ENCODE measurements around the gene MSTO1.
"Not testable (repeated sequence)": the region's sequence is repeated elsewhere in the genome, so short reads cannot be mapped to it uniquely, and the experiment has no call there.

Gene MSTO1

DNA sequence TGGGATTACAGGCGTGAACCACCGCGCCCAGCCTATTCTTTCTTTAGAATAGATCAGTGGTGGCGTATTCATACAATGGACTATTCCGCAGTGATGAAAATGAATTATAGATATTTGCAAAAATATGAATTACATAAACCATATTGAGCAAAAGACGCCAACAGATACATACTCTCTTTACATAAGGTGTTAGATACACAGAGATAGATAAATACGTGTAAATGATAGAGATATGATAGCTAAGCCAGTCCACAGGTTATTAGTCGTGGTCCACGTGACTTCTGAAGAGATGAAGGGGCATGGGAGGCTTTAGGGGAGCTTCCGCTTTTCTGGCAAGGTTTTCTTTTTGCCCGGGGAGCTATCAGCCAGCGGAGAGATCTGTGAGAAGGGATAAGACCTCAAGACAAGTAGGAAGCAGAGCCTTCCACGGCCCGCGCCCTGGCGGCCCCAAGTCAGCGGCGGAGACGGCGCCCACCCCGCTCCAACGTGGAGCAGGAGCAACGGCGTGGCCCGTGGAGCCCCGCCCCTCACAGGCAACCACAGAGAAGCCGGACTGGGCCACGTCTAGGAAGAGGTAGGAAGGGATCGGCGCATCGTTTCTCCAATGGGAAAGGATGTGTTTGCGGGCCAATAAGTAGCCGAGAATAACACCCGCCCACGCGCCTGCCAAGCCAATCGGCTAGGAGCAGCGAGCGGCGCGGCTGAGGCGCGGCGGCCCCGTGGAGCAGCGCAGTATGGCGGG, at the start of gene MSTO1:
Gene MSTO1, plus strand, starts transcription at position 704 of the 742 bp plus-strand sequence. Its CDS starts 31 bp downstream, at position 735.
- H3K36me3 ChIP-seq (replicated peaks): peaks cover 13% of the 10 kb centered on the region
- peak within 1 kb of the TSS; percentile 59 for H3K27ac ChIP-seq
- peak; percentile 99 for DNase-seq
- peak within 1 kb of the TSS; percentile 66 for H3K4me3 ChIP-seq (ENCODE audit: low read depth, low read length)
- TF ChIP-seq, protein P1, sequence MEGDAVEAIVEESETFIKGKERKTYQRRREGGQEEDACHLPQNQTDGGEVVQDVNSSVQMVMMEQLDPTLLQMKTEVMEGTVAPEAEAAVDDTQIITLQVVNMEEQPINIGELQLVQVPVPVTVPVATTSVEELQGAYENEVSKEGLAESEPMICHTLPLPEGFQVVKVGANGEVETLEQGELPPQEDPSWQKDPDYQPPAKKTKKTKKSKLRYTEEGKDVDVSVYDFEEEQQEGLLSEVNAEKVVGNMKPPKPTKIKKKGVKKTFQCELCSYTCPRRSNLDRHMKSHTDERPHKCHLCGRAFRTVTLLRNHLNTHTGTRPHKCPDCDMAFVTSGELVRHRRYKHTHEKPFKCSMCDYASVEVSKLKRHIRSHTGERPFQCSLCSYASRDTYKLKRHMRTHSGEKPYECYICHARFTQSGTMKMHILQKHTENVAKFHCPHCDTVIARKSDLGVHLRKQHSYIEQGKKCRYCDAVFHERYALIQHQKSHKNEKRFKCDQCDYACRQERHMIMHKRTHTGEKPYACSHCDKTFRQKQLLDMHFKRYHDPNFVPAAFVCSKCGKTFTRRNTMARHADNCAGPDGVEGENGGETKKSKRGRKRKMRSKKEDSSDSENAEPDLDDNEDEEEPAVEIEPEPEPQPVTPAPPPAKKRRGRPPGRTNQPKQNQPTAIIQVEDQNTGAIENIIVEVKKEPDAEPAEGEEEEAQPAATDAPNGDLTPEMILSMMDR (IDR thresholded peaks at IDR 0.05; ENCODE audit: low read depth, low read length, missing control alignments): no peak
- in situ Hi-C loops (cut with HindIII; ENCODE audit: low pct_ligation_motif_present, low sequenced_read_pairs): no loop called here
- H3K27me3 ChIP-seq (replicated peaks): no peaks in the 10 kb centered on the region

DNA sequence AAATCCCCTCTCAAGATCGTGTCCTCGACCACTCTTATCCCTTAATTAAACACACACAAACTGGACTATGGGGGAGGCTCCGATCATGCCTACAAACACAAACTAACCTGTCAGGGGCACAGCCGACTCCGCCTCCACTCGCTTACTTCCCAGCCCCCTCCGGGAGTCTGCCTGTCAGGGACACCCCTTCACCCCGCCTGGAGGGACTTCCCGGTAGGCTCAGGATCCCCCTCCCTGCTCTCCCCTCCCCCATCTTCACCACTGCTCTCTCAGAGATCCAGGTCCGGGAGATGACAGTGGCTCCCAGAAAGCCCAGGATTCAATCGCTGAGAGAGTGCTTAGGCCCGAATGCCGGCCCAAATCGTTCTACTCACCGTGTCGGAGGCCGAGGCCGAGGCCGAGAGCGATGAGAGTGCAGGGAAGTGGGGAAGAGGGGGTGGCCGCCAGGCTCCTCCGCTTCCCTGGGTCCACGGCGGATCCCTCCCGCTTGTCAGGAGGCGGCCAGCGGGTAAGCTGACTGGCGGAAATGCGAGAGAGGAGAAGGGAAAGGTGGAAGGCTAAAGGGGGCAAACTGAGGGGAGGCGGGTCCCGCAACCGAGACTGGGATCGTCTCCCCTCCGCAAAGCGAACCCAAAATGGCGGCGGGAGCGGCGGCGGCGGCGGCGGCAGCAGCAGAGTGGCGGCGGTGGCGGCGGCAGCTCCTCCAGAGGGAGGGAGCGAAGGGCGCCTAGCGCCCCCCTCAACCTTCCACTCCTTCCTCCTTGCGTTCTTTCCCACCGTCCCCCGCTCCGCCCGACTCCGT, 48.0 kb upstream of the MSTO1 start:
- H3K27me3 ChIP-seq (replicated peaks); DNase-seq; in situ Hi-C loops (cut with HindIII; ENCODE audit: low pct_ligation_motif_present, low sequenced_read_pairs); H3K36me3 ChIP-seq (replicated peaks): not testable (repeated sequence)
- Histone ChIP-seq H3K27ac (peak overlapping the region; percentile 99), H3K4me3 (ENCODE audit: low read depth, low read length) (peak overlapping the region; percentile 91)

DNA sequence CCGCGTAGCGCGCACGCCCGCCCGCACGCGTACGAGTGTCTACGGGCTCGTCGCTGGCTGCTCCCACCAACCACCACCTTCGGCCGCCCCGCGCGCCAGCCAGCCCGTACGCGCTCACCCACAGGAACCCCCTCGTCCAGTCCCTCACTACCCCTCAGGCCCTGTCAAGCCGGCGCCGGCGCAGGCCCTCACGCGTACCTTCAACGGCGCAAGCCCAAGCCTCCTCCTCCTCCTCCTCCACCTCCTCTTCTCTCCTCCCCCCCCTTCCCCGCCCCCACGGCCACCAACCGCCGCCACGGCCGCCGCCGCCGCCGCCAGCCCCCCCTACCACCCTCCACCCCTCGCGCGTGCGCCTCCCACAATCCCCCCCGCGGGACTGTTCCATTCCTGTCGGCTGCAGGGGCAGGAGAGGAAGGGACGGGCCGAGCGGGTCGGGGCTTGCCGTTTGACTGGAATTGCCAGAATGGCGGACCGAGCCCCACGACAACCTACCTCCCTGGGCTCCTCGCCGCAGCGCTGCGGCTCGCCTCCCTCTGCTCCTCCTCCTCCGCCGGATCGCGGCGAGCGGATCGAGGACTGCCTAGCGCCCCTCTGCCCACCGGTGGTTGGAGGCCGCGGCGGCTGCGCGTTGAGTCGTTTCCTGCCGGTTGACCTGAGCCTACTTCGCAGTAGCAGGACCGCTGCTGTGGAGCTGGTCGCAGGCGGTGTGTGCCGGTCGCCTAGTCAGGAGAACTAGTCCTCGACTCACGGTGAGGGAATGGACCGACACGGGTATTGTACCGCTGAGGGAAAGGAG, 47.2 kb upstream of the MSTO1 start, which contains the start of gene ASH1L:
Gene ASH1L, minus strand, starts transcription at position 223 of the 796 bp plus-strand sequence. CDS start 41,284 bp downstream, outside the sequence.
- peak; percentile 86 for DNase-seq
- Histone ChIP-seq H3K27ac (peak within 1 kb of the TSS; percentile 99), H3K4me3 (ENCODE audit: low read depth, low read length) (peak within 1 kb of the TSS; percentile 91), H3K36me3 (replicated peaks) (peaks cover 6% of the 10 kb centered on the region), H3K27me3 (replicated peaks) (no peaks in the 10 kb centered on the region)
- TF ChIP-seq, protein P1 (IDR thresholded peaks at IDR 0.05; ENCODE audit: low read depth, low read length, missing control alignments): no peak
- in situ Hi-C loops (cut with HindIII; ENCODE audit: low pct_ligation_motif_present, low sequenced_read_pairs): no loop called here

DNA sequence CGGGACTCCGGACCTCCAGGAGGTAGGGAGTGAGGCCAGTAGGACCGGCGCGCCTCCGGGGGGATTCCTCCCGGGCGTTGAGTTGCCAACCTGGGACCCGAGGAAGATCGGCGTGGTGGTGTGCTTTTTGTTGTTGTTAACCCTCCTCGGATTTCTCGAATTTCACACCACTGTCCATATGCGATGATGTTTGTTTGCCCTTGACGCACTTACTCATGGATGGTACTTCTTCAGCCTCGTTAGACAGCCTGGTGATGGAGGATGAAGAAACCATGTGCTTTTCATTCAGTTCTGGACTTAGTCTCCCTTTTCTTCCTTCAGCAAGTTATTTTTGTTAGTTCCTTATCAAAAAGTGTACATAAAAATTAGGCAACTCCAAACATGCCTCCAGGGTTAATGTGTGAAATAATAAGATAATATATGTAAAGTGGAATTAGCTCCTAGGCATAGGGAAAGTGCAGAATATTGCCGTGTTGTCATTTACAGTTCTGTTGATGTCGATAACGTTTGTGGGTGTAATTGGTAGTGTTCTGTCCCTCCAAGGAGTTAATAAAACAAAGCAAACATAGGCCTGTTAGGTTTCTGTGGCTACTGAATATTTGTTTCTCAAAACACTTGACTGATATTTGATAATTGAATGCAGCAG, 46.5 kb upstream of the MSTO1 start:
- in situ Hi-C loops (cut with HindIII; ENCODE audit: low pct_ligation_motif_present, low sequenced_read_pairs); H3K27me3 ChIP-seq (replicated peaks); DNase-seq; H3K36me3 ChIP-seq (replicated peaks): not testable (repeated sequence)
- peak overlapping the region; percentile 91 for H3K4me3 ChIP-seq (ENCODE audit: low read depth, low read length)
- H3K27ac ChIP-seq: peak overlapping the region; percentile 99

DNA sequence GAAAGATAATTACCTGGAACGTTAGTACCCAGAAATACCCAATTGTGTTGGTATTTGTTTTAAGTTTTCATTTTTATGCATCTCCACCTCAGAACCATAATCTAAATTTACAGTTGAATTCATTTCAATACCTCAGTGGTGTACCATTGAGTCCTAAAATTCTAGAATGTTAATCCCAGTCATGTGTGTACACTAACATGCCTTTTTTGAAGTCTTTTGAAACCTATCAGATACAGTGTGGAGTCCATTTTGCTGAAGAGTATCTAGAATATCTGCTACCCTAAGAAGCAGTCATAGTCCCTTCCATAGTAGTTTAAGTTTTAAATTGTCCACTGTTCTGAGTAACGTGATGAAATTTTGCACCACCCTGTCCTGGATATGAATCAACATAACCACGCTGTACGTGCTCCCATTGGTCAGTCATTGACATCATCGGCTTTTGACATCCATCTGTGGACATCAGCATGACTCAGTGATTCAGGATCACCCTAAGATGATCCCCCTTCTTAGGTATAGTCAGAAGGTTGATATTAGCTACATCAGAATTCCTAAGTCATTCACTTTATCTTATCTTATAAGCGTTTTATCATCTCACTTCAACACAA, 39.9 kb upstream of the MSTO1 start:
- in situ Hi-C loops (cut with HindIII; ENCODE audit: low pct_ligation_motif_present, low sequenced_read_pairs): no loop called here
- peak overlapping the region; percentile 68 for H3K27ac ChIP-seq
- DNase-seq: peak; percentile 93
- TF ChIP-seq, protein P1 (IDR thresholded peaks at IDR 0.05; ENCODE audit: low read depth, low read length, missing control alignments): no peak
- no peak overlapping the region for H3K4me3 ChIP-seq (ENCODE audit: low read depth, low read length)
- no peaks in the 10 kb centered on the region for H3K27me3 ChIP-seq (replicated peaks)
- H3K36me3 ChIP-seq (replicated peaks): peaks cover 3% of the 10 kb centered on the region

DNA sequence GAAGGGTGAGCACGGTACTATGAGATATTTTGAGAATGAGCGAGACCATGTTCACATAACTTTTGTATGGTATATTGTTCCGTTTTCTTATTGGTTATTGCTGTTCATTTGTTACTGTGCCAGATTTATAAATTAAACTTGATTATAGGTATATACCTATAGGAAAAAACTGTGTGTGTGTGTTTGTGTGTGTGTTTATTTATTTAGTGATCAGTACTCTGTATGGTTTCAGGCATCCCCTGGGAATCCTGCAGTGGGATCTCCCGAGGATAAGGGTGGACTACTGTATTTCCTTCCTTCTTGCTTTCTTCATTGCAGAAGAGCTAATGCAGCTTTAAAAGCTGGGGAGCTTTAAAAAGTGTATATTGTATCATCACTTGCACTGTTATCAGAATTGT, 39.4 kb upstream of the MSTO1 start:
- no peak for DNase-seq
- Histone ChIP-seq H3K4me3 (ENCODE audit: low read depth, low read length) (no peak overlapping the region), H3K36me3 (replicated peaks) (peaks cover 3% of the 10 kb centered on the region), H3K27ac (peak overlapping the region; percentile 68), H3K27me3 (replicated peaks) (no peaks in the 10 kb centered on the region)
- in situ Hi-C loops (cut with HindIII; ENCODE audit: low pct_ligation_motif_present, low sequenced_read_pairs): no loop called here
- TF ChIP-seq, protein P1 (IDR thresholded peaks at IDR 0.05; ENCODE audit: low read depth, low read length, missing control alignments): no peak

Data from brain microvascular endothelial cell (primary cell).